ENCODE data around the gene NTRK3. TPM values are rescaled to one million over a fixed set of nuclear protein-coding genes. Genes with fewer than 3 reads are reported as not detected.

Gene NTRK3
- total and polyA plus RNA-seq, 4 donors, result 0.21 to 2.9 (median 0.32) TPM

DNA sequence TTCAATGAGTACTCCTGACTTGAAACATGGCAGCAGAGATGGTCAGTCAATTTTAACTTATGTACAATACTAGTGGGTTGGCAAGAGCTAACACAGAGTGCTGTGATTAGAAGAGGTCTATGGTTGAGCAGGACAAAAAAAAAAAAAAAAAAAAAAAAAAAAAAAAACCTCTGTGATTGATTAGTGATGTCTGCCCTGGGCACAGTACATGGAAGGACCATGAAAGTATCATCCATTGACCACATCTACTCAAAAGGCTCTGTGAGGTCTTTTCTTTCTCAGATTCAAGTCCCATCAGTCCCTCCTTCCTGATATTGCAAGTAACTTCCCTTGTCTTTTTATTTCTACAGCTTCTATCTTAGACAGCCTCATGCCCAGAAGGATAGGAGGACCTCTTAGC, 59.6 kb downstream of the NTRK3 start:
- no peak overlapping the region for H3K4me3 ChIP-seq (ENCODE audit: low read depth in 1 of 3, low read length in 3 of 3)
- no peak overlapping the region for H3K9ac ChIP-seq (ENCODE audit: low read depth in 1 of 2, low read length in 2 of 2)
- H3K36me3 ChIP-seq (ENCODE audit: control insufficient read depth in 4 of 4, insufficient read depth in 3 of 4, low read depth in 1 of 4, low read length in 3 of 4), result no peaks in the 10 kb centered on the region
- peaks cover 0 to 8% (median 1%) of the 10 kb centered on the region in 4 donors for H3K27me3 ChIP-seq (ENCODE audit: control insufficient read depth in 4 of 4, insufficient read depth in 4 of 4, low read length in 3 of 4)
- H3K4me1 ChIP-seq (ENCODE audit: control insufficient read depth in 4 of 4, insufficient read depth in 4 of 4, low read length in 3 of 4), result no peaks in the 10 kb centered on the region
- no peaks in the 10 kb centered on the region for H3K9me3 ChIP-seq (ENCODE audit: control insufficient read depth in 4 of 4, low read length in 3 of 4)
- TF ChIP-seq CTCF (IDR thresholded peaks at IDR 0.05; ENCODE audit: low read depth, low read length, missing input control) (no peak), REST (IDR thresholded peaks at IDR 0.05) (no peak), HNF4A (conservative IDR thresholded peaks at IDR 0.05) (no peak), GABPA (IDR thresholded peaks at IDR 0.05 in 1 of 2, conservative IDR thresholded peaks at IDR 0.05 in 1 of 2) (no peak), YY1 (IDR thresholded peaks at IDR 0.05) (no peak), FOXA2 (IDR thresholded peaks at IDR 0.05) (no peak), EGR1 (IDR thresholded peaks at IDR 0.05; ENCODE audit: low read depth in 2 of 2) (no peak), JUND (IDR thresholded peaks at IDR 0.05) (no peak), SP1 (IDR thresholded peaks at IDR 0.05) (no peak), ATF3 (IDR thresholded peaks at IDR 0.05) (no peak), HNF4G (IDR thresholded peaks at IDR 0.05) (no peak), RXRA (IDR thresholded peaks at IDR 0.05) (no peak), TAF1 (conservative IDR thresholded peaks at IDR 0.05) (no peak), FOXA1 (IDR thresholded peaks at IDR 0.05) (no peak), RAD21 (IDR thresholded peaks at IDR 0.05) (no peak), NR2F2 (IDR thresholded peaks at IDR 0.05) (no peak)
- TF ChIP-seq, protein P1, sequence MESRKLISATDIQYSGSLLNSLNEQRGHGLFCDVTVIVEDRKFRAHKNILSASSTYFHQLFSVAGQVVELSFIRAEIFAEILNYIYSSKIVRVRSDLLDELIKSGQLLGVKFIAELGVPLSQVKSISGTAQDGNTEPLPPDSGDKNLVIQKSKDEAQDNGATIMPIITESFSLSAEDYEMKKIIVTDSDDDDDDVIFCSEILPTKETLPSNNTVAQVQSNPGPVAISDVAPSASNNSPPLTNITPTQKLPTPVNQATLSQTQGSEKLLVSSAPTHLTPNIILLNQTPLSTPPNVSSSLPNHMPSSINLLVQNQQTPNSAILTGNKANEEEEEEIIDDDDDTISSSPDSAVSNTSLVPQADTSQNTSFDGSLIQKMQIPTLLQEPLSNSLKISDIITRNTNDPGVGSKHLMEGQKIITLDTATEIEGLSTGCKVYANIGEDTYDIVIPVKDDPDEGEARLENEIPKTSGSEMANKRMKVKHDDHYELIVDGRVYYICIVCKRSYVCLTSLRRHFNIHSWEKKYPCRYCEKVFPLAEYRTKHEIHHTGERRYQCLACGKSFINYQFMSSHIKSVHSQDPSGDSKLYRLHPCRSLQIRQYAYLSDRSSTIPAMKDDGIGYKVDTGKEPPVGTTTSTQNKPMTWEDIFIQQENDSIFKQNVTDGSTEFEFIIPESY (IDR thresholded peaks at IDR 0.05), result no peak
- TF ChIP-seq, protein P2, sequence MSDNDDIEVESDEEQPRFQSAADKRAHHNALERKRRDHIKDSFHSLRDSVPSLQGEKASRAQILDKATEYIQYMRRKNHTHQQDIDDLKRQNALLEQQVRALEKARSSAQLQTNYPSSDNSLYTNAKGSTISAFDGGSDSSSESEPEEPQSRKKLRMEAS (IDR thresholded peaks at IDR 0.05), result no peak
- no peak overlapping the region for H3K27ac ChIP-seq (ENCODE audit: low read depth in 1 of 2, low read length in 2 of 2)
- DNase-seq (ENCODE audit: low spot score), result no peak
